Mucosa of rectum (tissue), 2 donors: Measurements from ENCODE around the gene CYP46A1.
A peak's percentile ranks its signal among the peaks of the same experiment; 100 is the strongest.

Experiments
- H3K27ac ChIP-seq, 2 donors: one replicate each; pipeline ENCODE4 v1.7.0; 2013; ENCODE audit warnings: inconsistent platforms in 2 of 2, low read depth in 2 of 2, low read length in 2 of 2
- H3K27me3 ChIP-seq, 2 donors: one replicate each; pipeline ENCODE4 v1.7.0; 2013; ENCODE audit warnings: low read length in 2 of 2; ENCODE audit not compliant: control insufficient read depth in 2 of 2, insufficient read depth in 2 of 2
- H3K36me3 ChIP-seq, 2 donors: one replicate each; pipeline ENCODE4 v1.7.0; 2013; ENCODE audit warnings: low read length in 2 of 2; ENCODE audit not compliant: control insufficient read depth in 2 of 2, insufficient read depth in 2 of 2
- H3K4me1 ChIP-seq, 2 donors: one replicate each; pipeline ENCODE4 v1.7.0; 2013; ENCODE audit warnings: low read length in 2 of 2, mild to moderate bottlenecking in 1 of 2; ENCODE audit not compliant: control insufficient read depth in 2 of 2, insufficient read depth in 2 of 2
- H3K4me3 ChIP-seq, 2 donors: one replicate each; pipeline ENCODE4 v1.7.0; 2013; ENCODE audit warnings: low read length in 2 of 2
- H3K9ac ChIP-seq, 2 donors: one replicate each; pipeline ENCODE4 v1.7.0; 2013; ENCODE audit warnings: low read length in 2 of 2, low read depth in 1 of 2, mild to moderate bottlenecking in 1 of 2
- H3K9me3 ChIP-seq, 2 donors: one replicate each; pipeline ENCODE4 v1.7.0; 2013; ENCODE audit warnings: low read length in 2 of 2; ENCODE audit not compliant: control insufficient read depth in 2 of 2
- donor health status: healthy.
- donor health status: Normal muscosa, but diverticular disease.

Gene CYP46A1

GRCh38 chr14:99679111-99679510 is 5.0 kb upstream of the CYP46A1 start:
- no peaks in the 10 kb centered on the region for H3K36me3 ChIP-seq
- peaks cover 0 to 4% of the 10 kb centered on the region in 2 donors for H3K27me3 ChIP-seq
- no peak overlapping the region for H3K4me3 ChIP-seq
- H3K9me3 ChIP-seq: peaks cover 0 to 9% of the 10 kb centered on the region in 2 donors
- H3K4me1 ChIP-seq: peaks cover 8 to 9% of the 10 kb centered on the region in 2 donors
- H3K27ac ChIP-seq: no peak overlapping the region
- no peak overlapping the region for H3K9ac ChIP-seq

- Histone ChIP-seq H3K27ac (no peak overlapping the region), H3K4me3 (no peak overlapping the region), H3K27me3 (peaks cover under 1 to 4% of the 10 kb centered on the region in 2 donors), H3K36me3 (no peaks in the 10 kb centered on the region), H3K4me1 (peaks cover 9 to 10% of the 10 kb centered on the region in 2 donors), H3K9me3 (peaks cover 0 to 9% of the 10 kb centered on the region in 2 donors), H3K9ac (no peak overlapping the region)
Observed at GRCh38 chr14:99679543-99679942, 4.6 kb upstream of the CYP46A1 start.

GRCh38 chr14:99679996-99680395 is 4.1 kb upstream of the CYP46A1 start:
- Histone ChIP-seq H3K27ac (no peak overlapping the region), H3K9ac (no peak overlapping the region), H3K27me3 (peaks cover 3 to 6% of the 10 kb centered on the region in 2 donors), H3K4me3 (no peak overlapping the region), H3K9me3 (peaks cover 0 to 9% of the 10 kb centered on the region in 2 donors), H3K36me3 (no peaks in the 10 kb centered on the region), H3K4me1 (peaks cover 12% of the 10 kb centered on the region in 2 donors)

GRCh38 chr14:99681101-99681831 is 2.8 kb upstream of the CYP46A1 start:
- H3K27me3 ChIP-seq: peaks cover 8% of the 10 kb centered on the region in 2 donors
- H3K4me1 ChIP-seq: peaks cover 12% of the 10 kb centered on the region in 2 donors
- H3K36me3 ChIP-seq: no peaks in the 10 kb centered on the region
- H3K27ac ChIP-seq: no peak overlapping the region
- no peak overlapping the region for H3K4me3 ChIP-seq
- peaks cover 0 to 9% of the 10 kb centered on the region in 2 donors for H3K9me3 ChIP-seq
- H3K9ac ChIP-seq: no peak overlapping the region

- Histone ChIP-seq H3K27ac (no peak overlapping the region), H3K9ac (no peak overlapping the region), H3K9me3 (peaks cover 0 to 9% of the 10 kb centered on the region in 2 donors), H3K4me1 (peaks cover 12% of the 10 kb centered on the region in 2 donors), H3K36me3 (no peaks in the 10 kb centered on the region), H3K4me3 (no peak overlapping the region), H3K27me3 (peaks cover 8% of the 10 kb centered on the region in 2 donors)
Observed at GRCh38 chr14:99681832-99682148, 2.3 kb upstream of the CYP46A1 start.

- Histone ChIP-seq H3K9ac (peak overlapping the region; percentile 63 to 65), H3K4me3 (peak overlapping the region; percentile 76 to 83), H3K9me3 (peaks cover 0 to 4% of the 10 kb centered on the region in 2 donors), H3K27me3 (peaks cover 8 to 10% of the 10 kb centered on the region in 2 donors), H3K36me3 (no peaks in the 10 kb centered on the region), H3K27ac (peak overlapping the region; percentile 51 to 74), H3K4me1 (peaks cover 12% of the 10 kb centered on the region in 2 donors)
Observed at GRCh38 chr14:99682809-99683618, 1.1 kb upstream of the CYP46A1 start.

- Histone ChIP-seq H3K4me3 (peak overlapping the region; percentile 64 to 65), H3K27me3 (peaks cover 8 to 17% of the 10 kb centered on the region in 2 donors), H3K9me3 (no peaks in the 10 kb centered on the region), H3K9ac (peak overlapping the region; percentile 5 to 36), H3K27ac (no peak overlapping the region), H3K36me3 (no peaks in the 10 kb centered on the region), H3K4me1 (peaks cover 12% of the 10 kb centered on the region in 2 donors)
Observed at GRCh38 chr14:99684410-99684934, 374 bp downstream of the CYP46A1 start.

- peaks cover 12% of the 10 kb centered on the region in 2 donors for H3K4me1 ChIP-seq
- no peak overlapping the region for H3K27ac ChIP-seq
- H3K9me3 ChIP-seq: no peaks in the 10 kb centered on the region
- H3K4me3 ChIP-seq: no peak overlapping the region
- no peak overlapping the region for H3K9ac ChIP-seq
- H3K36me3 ChIP-seq: no peaks in the 10 kb centered on the region
- H3K27me3 ChIP-seq: peaks cover 8 to 17% of the 10 kb centered on the region in 2 donors
Observed at GRCh38 chr14:99685151-99685591, 1.1 kb downstream of the CYP46A1 start.

GRCh38 chr14:99685596-99685995 is 1.5 kb downstream of the CYP46A1 start:
- Histone ChIP-seq H3K9ac (no peak overlapping the region), H3K27ac (no peak overlapping the region), H3K4me3 (no peak overlapping the region), H3K9me3 (no peaks in the 10 kb centered on the region), H3K27me3 (peaks cover 11 to 17% of the 10 kb centered on the region in 2 donors), H3K4me1 (peaks cover 12% of the 10 kb centered on the region in 2 donors), H3K36me3 (no peaks in the 10 kb centered on the region)
